Daoy (cell line): ENCODE data around the gene MGRN1. TPM values are rescaled to one million over a fixed set of nuclear protein-coding genes. Genes with fewer than 3 reads are reported as not detected.

Experiments
- DNase-seq: peaks from one replicate; pipeline ENCODE4 v3.0.0-alpha.2; 2015; ENCODE audit warnings: low read depth
- total RNA-seq: library from RNA; depleted of rRNA; stranded (reverse); fragments of >200 nt; shearing (Covaris generic); gene quantifications from 2 replicates; pipeline ENCODE4 v1.2.3, GENCODE V29; 2014

MGRN1 gene
- total RNA-seq, 1 experiment from 2014 or later = 8.4 TPM

GRCh38 chr16:4697848-4698291 is 73.2 kb downstream of the MGRN1 start:
- DNase-seq = no peak

GRCh38 chr16:4698321-4699045 is 73.9 kb downstream of the MGRN1 start:
- no peak for DNase-seq

GRCh38 chr16:4699046-4699556 is 74.5 kb downstream of the MGRN1 start:
- DNase-seq = no peak

GRCh38 chr16:4700380-4700996 is 75.9 kb downstream of the MGRN1 start:
- no peak for DNase-seq

- DNase-seq = no peak
Observed at GRCh38 chr16:4700997-4701743, 76.5 kb downstream of the MGRN1 start.

- DNase-seq = no peak
Observed at GRCh38 chr16:4701791-4702465, 77.3 kb downstream of the MGRN1 start.

GRCh38 chr16:4702466-4702808 is 77.8 kb downstream of the MGRN1 start:
- DNase-seq = no peak

GRCh38 chr16:4703906-4704305 is 79.3 kb downstream of the MGRN1 start:
- DNase-seq = no peak

GRCh38 chr16:4704491-4704890 is 79.9 kb downstream of the MGRN1 start:
- no peak for DNase-seq

GRCh38 chr16:4704913-4705312 is 80.3 kb downstream of the MGRN1 start:
- no peak for DNase-seq

GRCh38 chr16:4706871-4707270 is 82.2 kb downstream of the MGRN1 start:
- no peak for DNase-seq

GRCh38 chr16:4709481-4709880 is 84.9 kb downstream of the MGRN1 start:
- DNase-seq = no peak

GRCh38 chr16:4713663-4714501 is 89.3 kb downstream of the MGRN1 start:
- DNase-seq = no peak

- DNase-seq = no peak
Observed at GRCh38 chr16:4714996-4715395, 90.4 kb downstream of the MGRN1 start.

- no peak for DNase-seq
Observed at GRCh38 chr16:4718466-4718865, 93.8 kb downstream of the MGRN1 start.

- no peak for DNase-seq
Observed at GRCh38 chr16:4723071-4723767, 98.6 kb downstream of the MGRN1 start.

GRCh38 chr16:4724661-4725270 is 100.1 kb downstream of the MGRN1 start:
- no peak for DNase-seq

- DNase-seq = no peak
Observed at GRCh38 chr16:4726616-4727015, 102.0 kb downstream of the MGRN1 start.

- no peak for DNase-seq
Observed at GRCh38 chr16:4728676-4729075, 104.0 kb downstream of the MGRN1 start.

- DNase-seq = no peak
Observed at GRCh38 chr16:4729876-4730275, 105.2 kb downstream of the MGRN1 start.
